Choroid plexus epithelial cell (primary cell): ENCODE measurements around the gene CTR9.
A peak's percentile ranks its signal among the peaks of the same experiment; 100 is the strongest.

Source experiments
- DNase-seq: peaks from one replicate; pipeline ENCODE4 v3.0.0-alpha.2; 2010; ENCODE audit warnings: low read depth
- H3K4me3 ChIP-seq: 2 replicates; pipeline ENCODE4 v1.5.1; 2011; ENCODE audit warnings: low read depth, mild to moderate bottlenecking, control low read depth, low read length, moderate library complexity
- CTCF ChIP-seq: conservative IDR thresholded peaks from 2 replicates; pipeline ENCODE4 v1.5.1; 2011; ENCODE audit warnings: low read depth, mild to moderate bottlenecking, control low read depth, inconsistent platforms, low read length, moderate library complexity

Gene CTR9

GRCh38 chr11:10805741-10806140 is 54.7 kb downstream of the CTR9 start:
- no peak overlapping the region for H3K4me3 ChIP-seq
- DNase-seq: no peak
- TF ChIP-seq CTCF: no peak

GRCh38 chr11:10806206-10806605 is 55.2 kb downstream of the CTR9 start:
- no peak for TF ChIP-seq CTCF
- no peak for DNase-seq
- H3K4me3 ChIP-seq: no peak overlapping the region

- TF ChIP-seq CTCF: no peak
- peak; percentile 64 for DNase-seq
- peak overlapping the region; percentile 93 for H3K4me3 ChIP-seq
Measured at GRCh38 chr11:10807493-10808234, 56.6 kb downstream of the CTR9 start.

GRCh38 chr11:10808235-10808552 is 57.1 kb downstream of the CTR9 start:
- DNase-seq: no peak
- peak overlapping the region; percentile 93 for H3K4me3 ChIP-seq

GRCh38 chr11:10808553-10809372 is 57.7 kb downstream of the CTR9 start, which contains the start of gene EIF4G2:
TSS of gene EIF4G2 (minus strand) at chr11:10808926.
- peak; percentile 20 for TF ChIP-seq CTCF
- H3K4me3 ChIP-seq: peak within 1 kb of the TSS; percentile 93
- DNase-seq: peak; percentile 99

More at GRCh38 chr11:10808235-10808552, 57.1 kb downstream of the CTR9 start:
- no peak for TF ChIP-seq CTCF

- peak overlapping the region; percentile 62 for H3K4me3 ChIP-seq
- TF ChIP-seq CTCF: no peak
- peak; percentile 75 for DNase-seq
Measured at GRCh38 chr11:10809373-10810160, 58.5 kb downstream of the CTR9 start.
